Ovary (tissue), 3 donors: ENCODE data around the gene MAP1LC3A.

Experiments used
- POLR2A ChIP-seq: fragments of 450-650 bp; IDR thresholded peaks from one replicate; pipeline ENCODE4 v1.6.1; 2017; ENCODE audit warnings: antibody characterized with exemption, mild to moderate bottlenecking, moderate library complexity
- TF ChIP-seq, protein P1 (sequence below), 3 donors: fragments of 450-650 bp in 2 of 3; fragments of 200-600 bp in 1 of 3; IDR thresholded peaks; one replicate each; pipeline versions ENCODE4 v1.5.1 to v1.8.0; 2016 to 2022; ENCODE audit warnings: antibody characterized with exemption in 3 of 3, mild to moderate bottlenecking in 1 of 3
- donor health status: DM: no; HTN: no; CAD: no.

DNA sequence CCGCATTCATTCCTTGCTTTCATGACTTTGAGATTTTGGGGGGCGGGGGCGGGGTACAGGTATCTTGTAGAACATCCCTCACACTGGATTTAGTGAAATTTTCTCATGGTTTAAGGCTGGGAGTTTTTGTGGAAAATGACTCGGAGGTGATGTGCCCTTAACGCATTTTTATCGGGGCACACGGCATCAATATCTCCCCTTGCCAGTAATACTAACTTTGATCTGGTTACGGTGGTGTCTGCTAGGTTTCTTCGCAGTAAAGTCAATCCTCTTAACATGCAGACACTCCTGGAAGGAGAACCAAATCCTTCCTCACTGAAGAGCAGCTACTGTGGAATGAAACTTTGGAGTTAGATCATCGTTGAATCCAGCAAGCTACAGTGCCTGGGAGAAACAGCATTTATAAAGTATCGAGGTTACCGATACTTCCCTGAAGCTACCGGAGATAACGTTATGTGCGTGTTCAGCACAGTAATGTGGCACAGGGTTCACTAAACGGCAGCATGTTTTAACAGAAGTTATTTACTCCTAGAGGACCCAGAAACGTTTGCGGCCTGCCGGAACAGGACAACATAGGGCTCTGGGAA is 43.5 kb upstream of the MAP1LC3A start:
- TF ChIP-seq, protein P1, sequence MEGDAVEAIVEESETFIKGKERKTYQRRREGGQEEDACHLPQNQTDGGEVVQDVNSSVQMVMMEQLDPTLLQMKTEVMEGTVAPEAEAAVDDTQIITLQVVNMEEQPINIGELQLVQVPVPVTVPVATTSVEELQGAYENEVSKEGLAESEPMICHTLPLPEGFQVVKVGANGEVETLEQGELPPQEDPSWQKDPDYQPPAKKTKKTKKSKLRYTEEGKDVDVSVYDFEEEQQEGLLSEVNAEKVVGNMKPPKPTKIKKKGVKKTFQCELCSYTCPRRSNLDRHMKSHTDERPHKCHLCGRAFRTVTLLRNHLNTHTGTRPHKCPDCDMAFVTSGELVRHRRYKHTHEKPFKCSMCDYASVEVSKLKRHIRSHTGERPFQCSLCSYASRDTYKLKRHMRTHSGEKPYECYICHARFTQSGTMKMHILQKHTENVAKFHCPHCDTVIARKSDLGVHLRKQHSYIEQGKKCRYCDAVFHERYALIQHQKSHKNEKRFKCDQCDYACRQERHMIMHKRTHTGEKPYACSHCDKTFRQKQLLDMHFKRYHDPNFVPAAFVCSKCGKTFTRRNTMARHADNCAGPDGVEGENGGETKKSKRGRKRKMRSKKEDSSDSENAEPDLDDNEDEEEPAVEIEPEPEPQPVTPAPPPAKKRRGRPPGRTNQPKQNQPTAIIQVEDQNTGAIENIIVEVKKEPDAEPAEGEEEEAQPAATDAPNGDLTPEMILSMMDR (IDR thresholded peaks at IDR 0.05): no peak
- no peak for TF ChIP-seq POLR2A
